ENCODE results near the gene BTBD9.

DNA sequence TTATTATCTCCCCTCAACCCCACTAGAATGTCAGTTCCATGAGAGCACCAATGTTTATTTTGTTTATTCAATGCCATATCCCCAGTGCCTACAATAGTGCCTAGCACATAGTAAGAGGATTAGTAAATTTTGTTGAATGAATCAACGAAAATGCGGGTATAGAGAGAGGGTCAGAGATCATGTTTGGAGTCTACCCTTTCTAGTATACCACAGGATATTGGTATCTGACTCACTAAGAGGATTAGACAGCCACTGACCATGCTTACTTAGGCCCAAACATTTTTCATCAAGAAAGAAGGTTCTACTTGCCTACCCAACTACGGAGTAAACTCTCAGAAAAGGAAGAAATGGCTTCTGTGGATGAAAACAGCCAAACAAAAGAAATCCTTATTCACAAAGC lies 356.8 kb downstream of the BTBD9 start:
- TF ChIP-seq, protein P1, sequence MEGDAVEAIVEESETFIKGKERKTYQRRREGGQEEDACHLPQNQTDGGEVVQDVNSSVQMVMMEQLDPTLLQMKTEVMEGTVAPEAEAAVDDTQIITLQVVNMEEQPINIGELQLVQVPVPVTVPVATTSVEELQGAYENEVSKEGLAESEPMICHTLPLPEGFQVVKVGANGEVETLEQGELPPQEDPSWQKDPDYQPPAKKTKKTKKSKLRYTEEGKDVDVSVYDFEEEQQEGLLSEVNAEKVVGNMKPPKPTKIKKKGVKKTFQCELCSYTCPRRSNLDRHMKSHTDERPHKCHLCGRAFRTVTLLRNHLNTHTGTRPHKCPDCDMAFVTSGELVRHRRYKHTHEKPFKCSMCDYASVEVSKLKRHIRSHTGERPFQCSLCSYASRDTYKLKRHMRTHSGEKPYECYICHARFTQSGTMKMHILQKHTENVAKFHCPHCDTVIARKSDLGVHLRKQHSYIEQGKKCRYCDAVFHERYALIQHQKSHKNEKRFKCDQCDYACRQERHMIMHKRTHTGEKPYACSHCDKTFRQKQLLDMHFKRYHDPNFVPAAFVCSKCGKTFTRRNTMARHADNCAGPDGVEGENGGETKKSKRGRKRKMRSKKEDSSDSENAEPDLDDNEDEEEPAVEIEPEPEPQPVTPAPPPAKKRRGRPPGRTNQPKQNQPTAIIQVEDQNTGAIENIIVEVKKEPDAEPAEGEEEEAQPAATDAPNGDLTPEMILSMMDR (IDR thresholded peaks at IDR 0.05 in 4 of 5, conservative IDR thresholded peaks at IDR 0.05 in 1 of 5) = no peak
- no peak for TF ChIP-seq POLR2A (IDR thresholded peaks at IDR 0.05)
